K562 (cell line): Measurements from ENCODE around the gene NR3C1. TPM values are rescaled to one million over a fixed set of nuclear protein-coding genes. Genes with fewer than 3 reads are reported as not detected.

Experiments
- ELF2 ChIP-seq: fragments of 250-450 bp; sonication (Bioruptor Pico); IDR thresholded peaks from 2 replicates; pipeline ENCODE4 v1.5.0; 2021; ENCODE audit warnings: mild to moderate bottlenecking
- ESRRA ChIP-seq: fragments of 450-650 bp; IDR thresholded peaks from 2 replicates; pipeline ENCODE4 v1.6.1; 2014; ENCODE audit warnings: low read depth, mild to moderate bottlenecking, moderate library complexity, borderline replicate concordance
- FOXK1 ChIP-seq: sonication (generic); formaldehyde crosslinking; IDR thresholded peaks from 2 replicates; pipeline ENCODE4 v1.8.0; 2022; ENCODE audit warnings: missing genetic modification reagents, mild to moderate bottlenecking, borderline replicate concordance
- HIVEP1 ChIP-seq: fragments of 250-450 bp; sonication (Bioruptor Pico); IDR thresholded peaks from 2 replicates; pipeline ENCODE4 v1.4.0; 2020; ENCODE audit warnings: mild to moderate bottlenecking
- HNRNPK ChIP-seq: fragments of 200-400 bp; formaldehyde crosslinking; IDR thresholded peaks from one replicate; pipeline ENCODE4 v1.6.1; 2018; ENCODE audit warnings: mild to moderate bottlenecking, low read depth, low read length; ENCODE audit not compliant: poor library complexity, severe bottlenecking
- KAT2B ChIP-seq: IDR thresholded peaks from one replicate; pipeline ENCODE4 v1.6.1; 2012; ENCODE audit warnings: low read depth, mild to moderate bottlenecking, control low read depth, inconsistent platforms, low read length, moderate library complexity
- MCM3 ChIP-seq: fragments of 450-650 bp; IDR thresholded peaks from 2 replicates; pipeline ENCODE4 v1.6.1; 2016
- NFIC ChIP-seq: fragments of 450-650 bp; IDR thresholded peaks from 2 replicates; pipeline ENCODE4 v1.6.1; 2017; ENCODE audit warnings: mild to moderate bottlenecking, inconsistent platforms
- NFIX ChIP-seq: fragments of 250-450 bp; sonication (Bioruptor Pico); IDR thresholded peaks from 2 replicates; pipeline ENCODE4 v1.4.0; 2020; ENCODE audit warnings: low read depth, mild to moderate bottlenecking, moderate library complexity
- PHF20 ChIP-seq: fragments of 450-650 bp; IDR thresholded peaks from 2 replicates; pipeline ENCODE4 v1.6.1; 2018; ENCODE audit not compliant: partially characterized antibody
- PPARD ChIP-seq: fragments of 250-450 bp; sonication (Bioruptor Pico); IDR thresholded peaks from 2 replicates; pipeline ENCODE4 v1.8.0; 2022; ENCODE audit warnings: inconsistent platforms, mild to moderate bottlenecking, moderate library complexity
- RBFOX2 ChIP-seq: fragments of 200-400 bp; formaldehyde crosslinking; IDR thresholded peaks from 2 replicates; pipeline ENCODE4 v1.6.1; 2017; ENCODE audit warnings: low read depth, mild to moderate bottlenecking, low read length, moderate library complexity
- SAP30 ChIP-seq: fragments of 200-600 bp; sonication (generic); IDR thresholded peaks from 2 replicates; pipeline ENCODE4 v1.6.1; 2012; ENCODE audit warnings: borderline replicate concordance, low read depth, mild to moderate bottlenecking, moderate library complexity, low read length, control low read depth, inconsistent platforms; ENCODE audit not compliant: insufficient read depth, poor library complexity, severe bottlenecking
- SMARCA4 ChIP-seq: fragments of 450-650 bp; IDR thresholded peaks from 2 replicates; pipeline ENCODE4 v1.6.1; 2016
- TBL1XR1 ChIP-seq, 2 experiments: IDR thresholded peaks; 2 replicates each; pipeline ENCODE4 v1.6.1; 2012; ENCODE audit warnings: improper control_type of control experiment in 2 of 2, low read length in 2 of 2, mild to moderate bottlenecking in 1 of 2
- TFAM ChIP-seq: fragments of 250-450 bp; sonication (Bioruptor Pico); conservative IDR thresholded peaks from 2 replicates; pipeline ENCODE4 v1.5.0; 2021; ENCODE audit warnings: mild to moderate bottlenecking, moderate library complexity
- XRCC3 ChIP-seq: fragments of 450-650 bp; IDR thresholded peaks from 2 replicates; pipeline ENCODE4 v1.6.1; 2017; ENCODE audit warnings: mild to moderate bottlenecking, moderate library complexity
- ZKSCAN1 ChIP-seq: fragments of 150-350 bp; IDR thresholded peaks from 2 replicates; pipeline ENCODE4 v1.6.1; 2016; ENCODE audit warnings: low read depth, low read length
- ZNF76 ChIP-seq: fragments of 250-450 bp; sonication (Bioruptor Pico); IDR thresholded peaks from 2 replicates; pipeline ENCODE4 v1.4.0; 2020; ENCODE audit warnings: mild to moderate bottlenecking, moderate library complexity, borderline replicate concordance
- ZNF766 ChIP-seq: fragments of 200-800 bp; sonication (Bioruptor generic); conservative IDR thresholded peaks from 2 replicates; pipeline ENCODE4 v1.6.1; 2016; ENCODE audit warnings: missing genetic modification characterization, missing compliant biosample characterization
- ZNF785 ChIP-seq: fragments of 250-450 bp; sonication (Bioruptor Pico); IDR thresholded peaks from 2 replicates; pipeline ENCODE4 v1.4.0; 2020; ENCODE audit warnings: mild to moderate bottlenecking
- polyA plus RNA-seq, 8 experiments: library from polyadenylated mRNA; depleted of rRNA in 4 of 8; stranded (reverse) in 5 of 8; unstranded in 3 of 8; fragments of >200 nt; fragmentation: Nextera tagmentation in 2 of 8; fragmentation: Illumina TruSeq in 1 of 8; extraction: Ambion mirVana in 2 of 8; extraction: Trizol in 1 of 8; gene quantifications; 2 replicates each; pipeline versions ENCODE4 v1.2.1 to v1.2.3, GENCODE V29; 2011 to 2014; ENCODE audit warnings: inconsistent platforms in 1 of 8, missing spikeins in 1 of 8
- total RNA-seq, 7 experiments: library from RNA; depleted of rRNA in 6 of 7; stranded (reverse); fragments of >200 nt in 6 of 7; fragmentation: Illumina TruSeq in 2 of 7; extraction: Trizol in 2 of 7; gene quantifications; 2 replicates each; pipeline versions ENCODE4 v1.2.1 to v1.2.3, GENCODE V29; 2011 to 2021; ENCODE audit warnings: low replicate concordance in 1 of 7
- TF ChIP-seq, protein P1 (sequence below), 2 experiments: fragments of 150-350 bp in 1 of 2; IDR thresholded peaks; 2 replicates each; pipeline ENCODE4 v1.6.1; 2012 to 2016; ENCODE audit warnings: low read depth in 2 of 2, low read length in 2 of 2, mild to moderate bottlenecking in 1 of 2, moderate library complexity in 1 of 2
- TF ChIP-seq, protein P2 (sequence below): fragments of 450-650 bp; formaldehyde crosslinking; IDR thresholded peaks from 2 replicates; pipeline ENCODE4 v1.4.0; 2022; ENCODE audit warnings: missing genetic modification characterization
- TF ChIP-seq, protein P3 (sequence below): sonication (generic); formaldehyde crosslinking; IDR thresholded peaks from 2 replicates; pipeline ENCODE4 v1.5.0; 2020; ENCODE audit warnings: missing genetic modification reagents

The NR3C1 gene
- total and polyA plus RNA-seq, 9 of the 15 experiments (the other 6 are each of a cell fraction or from before 2014, with no cell fraction given): 8.2 to 36.0 (median 15.0) TPM

DNA sequence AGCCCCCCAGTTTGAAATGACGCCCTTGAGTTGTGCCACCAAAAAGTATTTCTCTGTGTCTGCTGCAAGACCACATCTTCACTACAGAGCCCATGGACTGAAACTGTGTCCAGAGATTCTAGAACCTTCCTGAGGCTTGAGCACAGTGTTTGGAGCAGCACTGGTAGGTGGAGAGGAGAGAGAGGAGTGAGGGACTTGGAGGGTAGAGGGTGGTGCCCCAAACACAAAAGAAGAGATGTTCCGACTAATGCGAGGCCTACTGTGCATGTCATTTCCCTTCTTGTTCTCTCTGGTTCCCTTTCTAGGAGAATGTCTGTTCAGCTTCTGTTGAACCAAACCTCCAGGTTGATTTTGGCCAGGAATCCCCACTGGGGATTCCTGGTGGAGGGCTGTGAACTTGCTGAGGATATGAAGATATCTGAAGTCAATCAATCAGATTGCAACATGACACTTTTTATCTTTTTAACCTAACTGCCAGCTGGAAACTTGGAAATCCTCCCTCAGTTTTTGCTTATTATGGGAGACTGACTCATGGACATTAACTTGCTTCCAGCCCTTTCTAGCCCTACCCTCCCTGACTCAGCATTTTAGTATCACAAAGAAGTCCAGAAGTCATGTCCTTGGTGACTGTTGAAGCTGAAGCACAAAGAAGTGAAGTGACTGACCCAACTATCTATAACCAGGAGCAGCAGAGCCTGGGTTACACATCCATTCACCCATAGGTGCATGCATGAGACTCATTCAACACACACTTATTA lies 154.5 kb downstream of the NR3C1 start (continued):
- TF ChIP-seq, protein P1, sequence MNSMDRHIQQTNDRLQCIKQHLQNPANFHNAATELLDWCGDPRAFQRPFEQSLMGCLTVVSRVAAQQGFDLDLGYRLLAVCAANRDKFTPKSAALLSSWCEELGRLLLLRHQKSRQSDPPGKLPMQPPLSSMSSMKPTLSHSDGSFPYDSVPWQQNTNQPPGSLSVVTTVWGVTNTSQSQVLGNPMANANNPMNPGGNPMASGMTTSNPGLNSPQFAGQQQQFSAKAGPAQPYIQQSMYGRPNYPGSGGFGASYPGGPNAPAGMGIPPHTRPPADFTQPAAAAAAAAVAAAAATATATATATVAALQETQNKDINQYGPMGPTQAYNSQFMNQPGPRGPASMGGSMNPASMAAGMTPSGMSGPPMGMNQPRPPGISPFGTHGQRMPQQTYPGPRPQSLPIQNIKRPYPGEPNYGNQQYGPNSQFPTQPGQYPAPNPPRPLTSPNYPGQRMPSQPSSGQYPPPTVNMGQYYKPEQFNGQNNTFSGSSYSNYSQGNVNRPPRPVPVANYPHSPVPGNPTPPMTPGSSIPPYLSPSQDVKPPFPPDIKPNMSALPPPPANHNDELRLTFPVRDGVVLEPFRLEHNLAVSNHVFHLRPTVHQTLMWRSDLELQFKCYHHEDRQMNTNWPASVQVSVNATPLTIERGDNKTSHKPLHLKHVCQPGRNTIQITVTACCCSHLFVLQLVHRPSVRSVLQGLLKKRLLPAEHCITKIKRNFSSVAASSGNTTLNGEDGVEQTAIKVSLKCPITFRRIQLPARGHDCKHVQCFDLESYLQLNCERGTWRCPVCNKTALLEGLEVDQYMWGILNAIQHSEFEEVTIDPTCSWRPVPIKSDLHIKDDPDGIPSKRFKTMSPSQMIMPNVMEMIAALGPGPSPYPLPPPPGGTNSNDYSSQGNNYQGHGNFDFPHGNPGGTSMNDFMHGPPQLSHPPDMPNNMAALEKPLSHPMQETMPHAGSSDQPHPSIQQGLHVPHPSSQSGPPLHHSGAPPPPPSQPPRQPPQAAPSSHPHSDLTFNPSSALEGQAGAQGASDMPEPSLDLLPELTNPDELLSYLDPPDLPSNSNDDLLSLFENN (IDR thresholded peaks at IDR 0.05; ENCODE audit: low read depth in 2 of 2, low read length in 2 of 2): no peak
- no peak for TF ChIP-seq FOXK1 (CRISPR knock-in tag)
- TF ChIP-seq KAT2B: no peak
- TF ChIP-seq ESRRA: peak; percentile 27; the same call in 1 of the 2 replicates
- TF ChIP-seq NFIX (CRISPR knock-in tag): no peak
- TF ChIP-seq XRCC3: no peak
- no peak for TF ChIP-seq TFAM (CRISPR knock-in tag)
- TF ChIP-seq PHF20: no peak
- no peak for TF ChIP-seq PPARD
- TF ChIP-seq MCM3: no peak
- peak; percentile 33; the same call in 1 of the 2 replicates for TF ChIP-seq ZNF766 (CRISPR knock-in tag)
- TF ChIP-seq RBFOX2: no peak
- TF ChIP-seq, protein P2, sequence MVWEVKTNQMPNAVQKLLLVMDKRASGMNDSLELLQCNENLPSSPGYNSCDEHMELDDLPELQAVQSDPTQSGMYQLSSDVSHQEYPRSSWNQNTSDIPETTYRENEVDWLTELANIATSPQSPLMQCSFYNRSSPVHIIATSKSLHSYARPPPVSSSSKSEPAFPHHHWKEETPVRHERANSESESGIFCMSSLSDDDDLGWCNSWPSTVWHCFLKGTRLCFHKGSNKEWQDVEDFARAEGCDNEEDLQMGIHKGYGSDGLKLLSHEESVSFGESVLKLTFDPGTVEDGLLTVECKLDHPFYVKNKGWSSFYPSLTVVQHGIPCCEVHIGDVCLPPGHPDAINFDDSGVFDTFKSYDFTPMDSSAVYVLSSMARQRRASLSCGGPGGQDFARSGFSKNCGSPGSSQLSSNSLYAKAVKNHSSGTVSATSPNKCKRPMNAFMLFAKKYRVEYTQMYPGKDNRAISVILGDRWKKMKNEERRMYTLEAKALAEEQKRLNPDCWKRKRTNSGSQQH: no peak
- TF ChIP-seq, protein P3, sequence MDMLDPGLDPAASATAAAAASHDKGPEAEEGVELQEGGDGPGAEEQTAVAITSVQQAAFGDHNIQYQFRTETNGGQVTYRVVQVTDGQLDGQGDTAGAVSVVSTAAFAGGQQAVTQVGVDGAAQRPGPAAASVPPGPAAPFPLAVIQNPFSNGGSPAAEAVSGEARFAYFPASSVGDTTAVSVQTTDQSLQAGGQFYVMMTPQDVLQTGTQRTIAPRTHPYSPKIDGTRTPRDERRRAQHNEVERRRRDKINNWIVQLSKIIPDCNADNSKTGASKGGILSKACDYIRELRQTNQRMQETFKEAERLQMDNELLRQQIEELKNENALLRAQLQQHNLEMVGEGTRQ (CRISPR knock-in tag): no peak
- TF ChIP-seq ELF2 (CRISPR knock-in tag): no peak
- TF ChIP-seq TBL1XR1 (IDR thresholded peaks at IDR 0.05; ENCODE audit: low read length in 2 of 2): 0 out of 4 replicates have a peak, but pooled peaks of 1 of the 2 experiments have one; percentile 25
- TF ChIP-seq ZNF785 (CRISPR knock-in tag): no peak
- peak; percentile 87 for TF ChIP-seq SMARCA4
- TF ChIP-seq HIVEP1: no peak
- no peak for TF ChIP-seq HNRNPK
- no peak for TF ChIP-seq SAP30
- TF ChIP-seq NFIC: peak; percentile 52
- TF ChIP-seq ZKSCAN1: no peak
- 0 out of 2 replicates have a peak, but pooled peaks have one; percentile 18 for TF ChIP-seq ZNF76 (CRISPR knock-in tag)
